ENCODE data around the gene CRABP2. TPM values are rescaled to one million over a fixed set of nuclear protein-coding genes. Genes with fewer than 3 reads are reported as not detected.

CRABP2 gene
- total and polyA plus RNA-seq, 2 of the 13 experiments (the other 11 are each of a cell fraction or from before 2014, with no cell fraction given), result 0.40 to 0.60 TPM

DNA sequence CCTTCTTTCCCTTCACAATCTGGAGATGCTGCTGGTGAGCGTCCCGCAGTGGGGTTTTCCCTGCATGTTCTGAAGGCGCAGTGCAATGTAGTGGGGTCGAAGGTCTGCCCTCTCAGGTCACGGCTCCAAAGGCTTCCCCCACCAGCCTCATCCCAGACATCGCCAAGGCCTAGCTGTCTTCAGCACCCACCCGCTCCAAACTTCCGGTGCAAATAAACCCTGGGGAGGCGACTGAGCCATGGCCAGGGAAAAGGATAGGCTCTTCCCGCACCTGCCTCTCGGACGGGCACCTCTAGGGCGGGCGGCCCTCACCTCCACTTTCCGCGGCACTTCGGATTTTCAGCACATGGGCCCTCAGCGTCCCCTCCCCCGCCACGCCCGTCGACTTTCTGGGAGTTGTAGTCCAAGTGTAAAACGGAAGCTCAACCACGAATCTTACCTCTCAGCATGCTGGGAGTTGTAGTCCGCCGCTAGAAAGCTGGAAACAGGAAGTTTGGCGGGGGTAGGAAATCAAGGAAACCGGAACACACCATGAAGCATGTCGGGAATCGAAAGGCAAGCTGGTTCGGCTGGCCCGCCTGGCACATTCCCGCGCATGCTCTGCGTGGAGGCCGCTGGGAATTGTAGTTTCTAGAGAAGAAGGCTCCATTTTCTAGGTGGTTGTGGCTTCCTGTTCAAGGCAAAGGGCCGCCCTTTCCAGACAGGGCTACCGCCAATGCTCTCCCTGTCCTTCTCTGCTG lies 35.5 kb upstream of the CRABP2 start, which contains the start of gene MRPL24 (continued):
- TF ChIP-seq, protein P1, sequence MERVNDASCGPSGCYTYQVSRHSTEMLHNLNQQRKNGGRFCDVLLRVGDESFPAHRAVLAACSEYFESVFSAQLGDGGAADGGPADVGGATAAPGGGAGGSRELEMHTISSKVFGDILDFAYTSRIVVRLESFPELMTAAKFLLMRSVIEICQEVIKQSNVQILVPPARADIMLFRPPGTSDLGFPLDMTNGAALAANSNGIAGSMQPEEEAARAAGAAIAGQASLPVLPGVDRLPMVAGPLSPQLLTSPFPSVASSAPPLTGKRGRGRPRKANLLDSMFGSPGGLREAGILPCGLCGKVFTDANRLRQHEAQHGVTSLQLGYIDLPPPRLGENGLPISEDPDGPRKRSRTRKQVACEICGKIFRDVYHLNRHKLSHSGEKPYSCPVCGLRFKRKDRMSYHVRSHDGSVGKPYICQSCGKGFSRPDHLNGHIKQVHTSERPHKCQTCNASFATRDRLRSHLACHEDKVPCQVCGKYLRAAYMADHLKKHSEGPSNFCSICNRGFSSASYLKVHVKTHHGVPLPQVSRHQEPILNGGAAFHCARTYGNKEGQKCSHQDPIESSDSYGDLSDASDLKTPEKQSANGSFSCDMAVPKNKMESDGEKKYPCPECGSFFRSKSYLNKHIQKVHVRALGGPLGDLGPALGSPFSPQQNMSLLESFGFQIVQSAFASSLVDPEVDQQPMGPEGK (CRISPR knock-in tag; IDR thresholded peaks at IDR 0.05), result peak; percentile 87
- no peak for TF ChIP-seq HBP1 (CRISPR knock-in tag; IDR thresholded peaks at IDR 0.05; ENCODE audit: low read depth)
- TF ChIP-seq, protein P2, sequence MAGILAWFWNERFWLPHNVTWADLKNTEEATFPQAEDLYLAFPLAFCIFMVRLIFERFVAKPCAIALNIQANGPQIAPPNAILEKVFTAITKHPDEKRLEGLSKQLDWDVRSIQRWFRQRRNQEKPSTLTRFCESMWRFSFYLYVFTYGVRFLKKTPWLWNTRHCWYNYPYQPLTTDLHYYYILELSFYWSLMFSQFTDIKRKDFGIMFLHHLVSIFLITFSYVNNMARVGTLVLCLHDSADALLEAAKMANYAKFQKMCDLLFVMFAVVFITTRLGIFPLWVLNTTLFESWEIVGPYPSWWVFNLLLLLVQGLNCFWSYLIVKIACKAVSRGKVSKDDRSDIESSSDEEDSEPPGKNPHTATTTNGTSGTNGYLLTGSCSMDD (CRISPR knock-in tag; IDR thresholded peaks at IDR 0.05), result no peak
- TF ChIP-seq ATF4 (CRISPR knock-in tag; IDR thresholded peaks at IDR 0.05), result 0 out of 4 replicates have a peak, but pooled peaks of 1 of the 2 experiments have one; percentile 60
- TF ChIP-seq MYNN (CRISPR knock-in tag; IDR thresholded peaks at IDR 0.05; ENCODE audit: low read depth), result no peak
- TF ChIP-seq ZNF281 (CRISPR knock-in tag; IDR thresholded peaks at IDR 0.05; ENCODE audit: borderline replicate concordance), result peak; percentile 94
- no peak for TF ChIP-seq FOXA1 (IDR thresholded peaks at IDR 0.05)
- TF ChIP-seq FOXA1 (CRISPR knock-in tag; IDR thresholded peaks at IDR 0.05), result no peak
- peak; percentile 65; the same call in 1 of the 2 replicates for TF ChIP-seq SNAI1 (CRISPR knock-in tag; IDR thresholded peaks at IDR 0.05; ENCODE audit: borderline replicate concordance)
- TF ChIP-seq ZNF30 (CRISPR knock-in tag; IDR thresholded peaks at IDR 0.05), result 0 out of 2 replicates have a peak, but pooled peaks have one; percentile 77
- TF ChIP-seq SMARCE1 (IDR thresholded peaks at IDR 0.05; ENCODE audit: borderline replicate concordance), result no peak
